ENCODE results near the gene SPRTN.
"Not testable (repeated sequence)": the region's sequence is repeated elsewhere in the genome, so short reads cannot be mapped to it uniquely, and the experiment has no call there.

Gene SPRTN

DNA sequence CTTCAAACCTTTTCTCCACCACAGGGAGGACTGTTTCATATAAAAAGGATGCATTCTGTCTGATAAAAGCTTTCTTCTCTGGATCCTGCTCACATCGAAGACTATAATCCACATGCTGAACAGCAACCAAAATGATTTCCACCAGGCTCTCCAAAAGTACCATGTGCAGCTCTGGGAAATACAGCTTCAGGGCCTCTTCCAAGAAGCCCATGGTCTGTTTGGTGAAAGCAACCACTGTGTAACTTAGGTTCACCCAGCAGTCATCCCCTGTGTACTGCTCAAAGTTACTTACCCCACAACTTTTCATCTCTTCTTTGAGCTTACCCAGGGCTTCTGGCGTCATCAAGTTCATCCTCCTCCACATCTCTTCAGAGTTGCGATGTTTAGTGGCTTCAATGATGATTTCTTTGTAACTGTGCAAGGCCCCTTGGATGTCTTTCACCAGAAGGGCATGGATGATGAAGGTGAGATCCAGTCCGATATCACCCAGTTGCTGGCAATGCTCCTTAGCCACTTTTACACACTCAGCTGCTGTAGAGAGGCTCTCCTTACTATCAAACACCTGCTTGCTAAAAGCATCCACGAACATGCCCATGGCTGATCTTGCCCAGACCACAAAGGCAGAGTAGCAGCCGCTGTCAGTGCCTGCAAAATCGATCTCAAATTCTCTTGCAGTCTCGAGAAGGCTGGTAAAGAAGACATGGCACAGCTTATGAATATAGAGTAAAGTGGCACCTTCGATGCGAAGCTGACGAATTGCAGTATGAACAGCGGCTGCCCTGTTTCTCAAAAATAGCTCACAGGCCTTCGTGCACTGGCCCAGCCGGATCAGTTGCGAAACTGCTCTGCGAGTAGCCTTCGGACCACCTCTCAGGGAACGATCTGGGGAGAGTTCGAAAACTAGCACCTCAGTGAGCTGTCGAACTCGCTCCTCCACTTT, 2.2 kb upstream of the SPRTN start:
- DNase-seq (ENCODE audit: low read depth): no peak

DNA sequence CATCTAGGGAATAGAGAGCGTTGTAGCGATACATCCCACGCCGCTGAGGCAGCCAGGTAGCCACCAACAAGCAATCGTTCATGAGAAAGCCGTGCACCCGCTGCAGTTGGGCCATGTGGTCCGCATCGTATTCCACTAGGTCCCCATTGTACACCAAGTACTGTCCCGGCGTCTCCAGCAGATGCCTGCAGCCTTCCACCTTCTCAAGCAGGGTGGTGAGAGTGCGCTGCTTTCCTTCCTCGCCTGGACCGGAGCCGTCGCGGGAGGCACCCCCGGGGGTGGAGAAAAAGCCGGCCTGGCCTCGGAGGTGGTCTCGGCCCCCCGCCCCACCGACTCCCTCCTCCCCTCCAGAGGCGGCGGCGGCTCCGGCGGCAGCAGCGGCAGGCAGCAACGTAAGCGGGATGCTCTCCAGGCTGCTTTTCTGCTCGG, 1.0 kb upstream of the SPRTN start:
- DNase-seq (ENCODE audit: low read depth): peak; percentile 27

- peak; percentile 91 for DNase-seq (ENCODE audit: low read depth)
Measured at GRCh38 chr1:231337472-231338269, 422 bp upstream of the SPRTN start, which contains the start of gene EXOC8. EXOC8 (minus strand) TSS chr1:231337852; CDS start chr1:231337745, 107 bp downstream.

DNA sequence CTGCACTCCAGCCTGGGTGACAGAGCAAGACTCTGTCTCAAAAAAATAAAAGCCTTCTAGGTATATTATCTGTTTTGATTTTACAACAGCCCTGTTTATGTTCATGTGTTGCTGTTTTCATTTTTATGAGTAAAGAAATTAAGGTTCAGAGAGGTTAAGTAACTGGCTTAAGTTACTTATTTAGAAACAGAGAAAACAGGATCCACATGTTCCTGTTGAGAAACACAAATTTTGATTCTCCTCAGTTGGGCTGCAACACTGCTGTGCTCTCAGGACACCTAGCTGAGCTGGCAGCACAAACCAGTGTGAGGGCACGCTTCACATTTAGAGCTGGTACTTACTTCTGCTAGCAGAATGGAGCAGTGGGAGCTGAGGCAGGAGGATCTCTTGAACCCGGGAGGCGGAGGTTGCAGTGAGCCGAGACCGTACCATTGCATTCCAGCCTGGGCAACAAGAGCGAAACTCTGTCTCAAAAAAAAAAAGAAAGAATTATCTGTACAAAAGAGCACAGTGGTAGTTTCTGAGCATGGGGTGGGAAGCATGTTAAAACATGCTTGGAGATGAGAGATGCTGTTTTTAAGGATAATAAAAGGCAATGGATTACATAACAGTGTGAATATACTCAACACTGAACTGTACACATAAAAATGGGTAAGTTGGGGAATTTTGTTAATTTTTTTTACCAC, 2.4 kb downstream of the SPRTN start:
- DNase-seq (ENCODE audit: low read depth): no peak

DNA sequence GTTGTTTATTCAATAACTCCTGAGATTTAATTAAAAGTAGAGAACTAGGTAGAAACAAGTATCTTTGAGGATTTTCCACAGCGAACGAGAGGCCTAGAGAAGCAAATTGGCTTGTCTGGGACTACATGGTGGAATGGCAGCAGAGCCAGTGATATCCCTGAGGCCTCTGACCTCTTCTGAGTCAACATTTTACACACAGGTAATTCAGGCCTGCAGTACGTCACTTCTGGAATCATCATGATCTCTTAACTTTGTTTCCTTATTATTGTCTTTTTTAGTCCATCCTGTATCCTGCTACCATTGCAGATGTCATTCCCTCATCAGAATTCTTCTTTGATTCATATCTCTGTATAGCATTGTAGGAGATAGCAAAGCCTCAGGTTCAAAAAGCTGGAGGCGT, 9.9 kb downstream of the SPRTN start:
- no peak for DNase-seq (ENCODE audit: low read depth)

- DNase-seq (ENCODE audit: low read depth): no peak
Measured at GRCh38 chr1:231348442-231348841, 10.3 kb downstream of the SPRTN start.

DNA sequence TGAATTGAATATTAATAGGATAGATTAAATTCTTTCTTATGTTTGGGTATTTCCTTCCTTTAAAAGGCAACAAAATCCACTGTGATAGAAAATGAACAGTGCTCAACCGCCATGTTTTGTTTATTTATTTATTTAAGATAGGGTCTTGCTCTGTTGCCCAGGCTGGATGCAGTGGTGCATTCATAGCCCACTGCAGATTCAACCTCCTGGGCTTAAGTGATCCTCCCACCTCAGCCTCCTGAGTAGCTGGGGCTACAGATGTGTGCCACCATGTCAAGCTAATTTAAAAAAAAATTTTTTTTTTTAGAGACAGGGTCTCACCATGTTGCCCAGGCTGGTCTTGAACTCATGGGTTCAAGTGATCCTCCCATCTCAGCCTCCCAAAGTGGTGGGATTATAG, 10.8 kb downstream of the SPRTN start:
- DNase-seq (ENCODE audit: low read depth): not testable (repeated sequence)

DNA sequence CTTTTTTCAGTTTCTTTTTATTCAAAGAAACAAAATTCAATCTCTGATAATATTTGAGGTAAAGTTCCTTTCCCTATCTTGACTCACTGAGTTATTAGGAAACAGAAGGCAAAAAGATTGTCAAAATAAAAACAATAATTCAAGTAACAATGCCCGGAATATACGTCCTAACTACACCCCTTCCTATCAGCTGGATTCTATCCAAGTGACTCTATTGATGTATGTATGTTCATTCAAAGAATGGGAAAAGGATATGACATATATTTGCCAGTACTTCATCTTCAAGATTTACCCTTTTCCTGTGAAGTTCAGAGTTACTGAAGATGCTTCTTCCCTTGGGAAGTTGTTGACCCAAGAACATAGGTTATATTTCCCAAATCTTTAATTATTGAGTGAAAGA, 13.7 kb downstream of the SPRTN start:
- no peak for DNase-seq (ENCODE audit: low read depth)

DNA sequence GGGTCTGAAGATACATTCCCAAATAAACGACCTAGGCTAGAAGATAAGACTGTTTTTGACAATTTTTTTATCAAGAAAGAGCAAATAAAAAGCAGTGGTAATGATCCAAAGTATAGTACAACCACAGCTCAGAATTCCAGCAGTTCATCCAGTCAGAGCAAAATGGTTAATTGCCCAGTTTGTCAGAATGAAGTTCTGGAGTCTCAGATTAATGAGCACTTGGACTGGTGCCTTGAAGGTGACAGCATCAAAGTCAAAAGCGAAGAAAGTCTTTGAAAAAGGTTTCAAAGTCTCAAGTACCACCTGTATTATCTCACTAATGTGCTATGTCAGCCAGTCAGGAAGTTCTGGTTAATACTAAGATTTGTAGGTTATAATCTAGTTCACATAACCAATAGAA, 15.0 kb downstream of the SPRTN start:
- DNase-seq (ENCODE audit: low read depth): no peak

- DNase-seq (ENCODE audit: low read depth): peak; percentile 70
Measured at GRCh38 chr1:231354330-231355020, 16.4 kb downstream of the SPRTN start.

DNA sequence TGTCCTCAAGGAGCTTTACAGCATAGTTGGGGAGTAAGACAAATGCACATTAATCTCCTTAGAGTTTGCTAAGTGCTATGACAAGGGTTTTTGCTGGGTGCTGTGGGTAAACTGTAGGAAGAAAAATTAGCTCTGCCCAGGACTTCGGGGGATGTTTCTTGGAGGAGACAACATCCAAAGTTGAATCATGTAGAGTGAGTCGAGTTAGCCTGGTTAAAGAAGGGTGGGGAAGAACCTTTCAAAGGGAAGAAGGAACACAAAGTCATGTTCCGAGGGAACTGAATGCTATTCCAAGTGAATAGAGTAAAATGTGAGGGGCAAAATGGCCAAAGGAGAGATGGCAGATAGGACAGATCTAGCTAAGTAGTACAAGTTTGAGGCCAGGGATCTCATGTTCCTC, 17.1 kb downstream of the SPRTN start:
- DNase-seq (ENCODE audit: low read depth): no peak

DNA sequence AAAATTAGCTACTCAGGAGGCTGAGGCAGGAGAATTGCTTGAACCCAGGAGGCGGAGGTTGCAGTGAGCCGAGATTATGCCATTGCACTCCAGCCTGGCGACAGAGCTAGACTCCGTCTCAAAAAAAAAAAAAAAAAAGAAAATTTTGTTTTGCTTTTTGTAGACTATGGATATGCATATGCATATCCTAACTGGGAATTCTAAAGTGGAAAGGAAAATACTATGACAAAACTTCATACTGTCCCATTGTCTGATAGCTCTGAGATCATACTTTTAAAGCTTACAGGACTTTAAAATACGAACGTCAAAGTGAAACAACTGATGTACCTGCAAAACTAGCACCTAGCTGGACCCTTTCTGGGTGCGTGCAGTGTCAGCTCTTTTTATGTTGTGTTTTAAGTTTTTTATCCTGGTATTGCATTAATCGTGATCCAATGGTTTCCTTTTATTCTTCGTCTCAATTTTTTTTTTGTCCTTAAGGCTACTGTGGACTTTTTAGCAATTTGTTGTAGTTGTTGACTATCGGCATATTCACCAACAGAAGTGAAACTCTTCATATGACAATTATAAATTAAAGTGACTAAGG, 19.2 kb downstream of the SPRTN start:
- no peak for DNase-seq (ENCODE audit: low read depth)

- peak; percentile 75 for DNase-seq (ENCODE audit: low read depth)
Measured at GRCh38 chr1:231357831-231358354, 19.8 kb downstream of the SPRTN start.

DNA sequence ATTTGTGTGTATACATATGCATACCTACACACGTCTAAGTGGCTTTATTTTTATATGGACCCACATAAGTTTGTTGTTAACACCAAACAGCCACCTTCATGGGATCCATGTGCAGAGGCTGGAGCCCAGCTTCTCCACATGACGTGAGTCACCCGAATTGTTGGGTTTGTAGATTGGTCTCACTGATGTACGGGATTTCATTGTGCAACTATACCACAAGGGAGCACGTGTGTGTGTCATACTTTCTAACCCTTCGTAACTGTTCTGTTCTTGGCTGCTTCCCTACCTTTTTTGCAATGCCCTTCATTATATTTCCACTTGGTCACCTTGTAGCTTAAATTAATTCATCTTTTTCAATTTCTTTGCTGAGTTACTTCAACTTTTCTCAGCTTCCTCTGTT, 21.0 kb downstream of the SPRTN start:
- DNase-seq (ENCODE audit: low read depth): peak; percentile 98

- no peak for DNase-seq (ENCODE audit: low read depth)
Measured at GRCh38 chr1:231362325-231362724, 24.2 kb downstream of the SPRTN start.

DNA sequence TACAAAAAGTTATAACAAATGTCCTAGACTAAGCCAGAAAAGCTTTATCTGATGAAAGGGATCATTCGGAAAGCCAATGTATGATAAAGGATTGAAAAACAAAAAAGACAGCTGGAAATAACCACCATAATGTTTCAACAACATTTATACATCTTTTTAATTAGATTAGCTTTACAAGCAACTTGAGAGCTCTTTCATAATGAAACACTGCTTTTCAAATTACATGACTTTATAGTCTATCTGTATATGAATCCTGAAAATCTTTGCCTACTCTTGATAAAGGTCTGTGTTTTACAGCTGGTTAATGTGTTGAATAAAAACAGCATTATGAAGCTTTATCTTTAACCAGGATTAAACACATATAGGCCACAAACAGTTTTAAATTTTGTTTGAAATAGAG, 25.5 kb downstream of the SPRTN start:
- DNase-seq (ENCODE audit: low read depth): no peak

DNA sequence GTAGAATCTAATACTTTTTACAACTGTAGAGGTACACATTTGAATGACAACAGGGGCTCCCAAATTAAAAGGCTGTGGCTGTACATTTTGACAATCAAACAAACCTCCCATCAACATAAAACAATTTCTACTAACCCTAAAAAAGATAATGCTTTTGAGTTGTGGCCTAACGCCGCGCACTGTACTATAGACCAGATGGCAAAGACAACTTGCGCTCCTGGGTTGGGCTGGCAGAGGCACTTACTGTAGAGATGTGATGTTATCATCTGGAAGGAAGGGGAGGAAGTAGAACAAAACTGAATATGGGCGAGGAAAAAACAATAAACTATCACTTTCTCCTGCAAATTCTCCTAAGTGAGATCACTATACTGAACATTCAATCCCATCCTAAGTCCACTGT, 26.1 kb downstream of the SPRTN start:
- DNase-seq (ENCODE audit: low read depth): no peak

DNA sequence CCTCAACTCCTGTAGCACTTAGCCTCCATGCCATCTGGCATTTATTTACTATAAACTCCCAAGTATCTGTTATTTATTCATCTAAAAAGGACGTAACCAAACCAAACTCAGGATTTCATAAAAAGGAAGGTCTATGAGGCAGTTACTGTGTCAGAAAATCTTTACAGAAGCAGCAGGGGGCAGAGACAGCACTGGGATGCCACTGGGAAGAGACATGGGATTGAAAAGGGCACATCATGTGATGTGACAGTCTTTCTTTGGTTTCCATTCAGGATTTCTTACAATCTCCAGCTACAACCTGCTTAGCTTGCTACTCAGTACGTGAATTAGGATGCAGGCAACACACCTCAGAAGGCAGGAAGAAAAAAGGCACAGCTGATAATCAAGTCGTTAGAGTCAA, 31.2 kb downstream of the SPRTN start:
- DNase-seq (ENCODE audit: low read depth): no peak

DNA sequence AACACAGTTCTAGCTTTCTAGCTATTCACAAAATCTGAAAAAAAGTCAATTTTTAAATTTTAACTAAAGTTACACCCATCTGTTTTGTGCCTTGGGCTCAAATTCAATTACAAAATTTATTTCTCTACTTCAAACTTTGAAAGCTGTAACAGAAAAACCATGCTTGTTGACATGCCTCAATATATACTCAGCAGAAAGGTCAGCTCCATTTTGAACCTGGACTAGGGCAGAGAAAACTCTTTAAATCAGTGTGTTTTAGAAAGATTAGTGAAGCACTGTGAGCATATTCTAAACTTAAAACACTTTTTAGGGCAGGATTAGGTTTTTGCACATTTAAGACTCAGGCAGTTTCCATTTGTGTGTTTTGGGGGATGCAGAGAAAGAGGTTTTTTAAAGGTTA, 34.4 kb downstream of the SPRTN start:
- DNase-seq (ENCODE audit: low read depth): no peak

DNA sequence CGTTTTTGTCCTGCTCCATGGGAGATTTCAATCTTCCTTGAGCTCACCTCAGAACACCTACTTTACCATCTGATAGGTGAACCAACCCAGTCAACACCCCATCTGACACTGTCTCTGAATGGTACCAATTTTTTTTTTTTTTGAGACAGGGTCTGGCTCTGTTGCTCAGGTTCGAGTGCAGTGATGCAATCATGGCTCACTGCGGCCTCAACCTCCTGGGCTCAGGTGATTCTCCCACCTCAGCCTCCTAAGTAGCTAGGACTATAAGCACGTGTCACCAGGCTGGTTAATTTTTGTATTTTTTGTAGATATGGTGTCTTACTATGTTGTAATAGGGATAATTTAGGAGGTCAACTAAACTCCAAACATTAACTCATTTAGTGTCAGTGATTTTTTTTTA, 36.3 kb downstream of the SPRTN start:
- DNase-seq (ENCODE audit: low read depth): no peak

DNA sequence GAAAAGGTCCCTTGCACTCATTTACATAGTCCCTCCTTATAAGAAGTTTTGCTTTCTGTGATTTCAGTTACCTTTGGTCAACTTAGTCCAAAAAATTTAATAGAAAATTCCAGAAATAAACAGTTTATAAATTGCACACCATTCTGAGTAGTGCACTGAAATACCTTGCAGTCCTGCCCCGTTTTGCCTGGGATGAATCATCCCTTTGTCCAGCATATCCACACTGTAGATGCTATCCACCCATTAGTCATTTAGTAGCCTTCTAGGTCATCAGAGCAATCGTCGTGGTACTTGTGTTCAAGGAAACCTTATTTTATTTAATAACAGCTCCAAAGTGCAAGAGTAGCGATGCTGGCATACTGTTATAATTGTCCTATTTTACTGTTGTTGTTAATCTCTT, 38.0 kb downstream of the SPRTN start:
- peak; percentile 22 for DNase-seq (ENCODE audit: low read depth)

Measured in iris pigment epithelial cell (primary cell).